A204.1 (cell line): ENCODE measurements around the gene PAM.
"Not testable (repeated sequence)": the region's sequence is repeated elsewhere in the genome, so short reads cannot be mapped to it uniquely, and the experiment has no call there.

Source experiments
- FAIRE-seq: peaks from 2 replicates; lab custom pipeline; 2012; peaks lifted over from hg19 to GRCh38; lab: Jason Lieb, UNC

PAM gene

DNA sequence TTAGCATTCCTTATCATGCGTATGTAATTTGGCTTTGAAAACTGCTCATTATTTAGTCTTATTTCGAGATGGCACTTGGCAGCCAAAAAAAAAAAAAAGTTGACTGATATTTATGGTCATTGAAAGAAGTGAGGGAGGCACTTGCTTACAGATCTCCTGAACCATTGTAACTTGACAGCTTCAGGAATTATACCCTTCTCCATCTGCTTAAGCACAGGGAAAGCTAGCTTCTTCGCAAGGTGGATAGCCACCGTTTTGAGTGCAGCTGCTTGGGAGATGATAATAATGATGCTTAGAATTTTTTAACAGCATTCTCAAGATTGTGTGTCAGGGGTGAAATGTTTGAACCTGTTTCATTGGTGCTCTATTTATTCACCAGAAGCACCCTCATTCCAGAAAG lies 248.8 kb downstream of the PAM start:
- no peak for FAIRE-seq

DNA sequence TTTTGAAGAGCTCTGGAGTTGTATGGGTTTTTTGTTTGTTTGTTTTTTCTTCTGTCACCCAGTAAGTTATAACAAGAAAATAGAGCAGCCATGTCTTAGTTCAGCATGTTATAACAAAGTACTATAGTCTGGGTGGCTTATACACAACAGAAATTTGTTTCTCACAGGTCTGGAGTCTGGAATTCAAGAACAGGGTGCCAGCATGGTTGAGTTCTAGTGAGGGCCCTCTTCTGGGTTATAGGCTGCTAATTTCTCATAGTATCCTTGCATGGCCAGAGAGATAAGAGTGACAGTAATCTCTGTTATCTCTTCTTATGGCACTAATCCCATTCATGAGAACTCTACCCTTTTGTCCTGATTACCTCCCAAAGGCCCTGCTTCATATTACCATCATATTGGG lies 250.2 kb downstream of the PAM start:
- no peak for FAIRE-seq

DNA sequence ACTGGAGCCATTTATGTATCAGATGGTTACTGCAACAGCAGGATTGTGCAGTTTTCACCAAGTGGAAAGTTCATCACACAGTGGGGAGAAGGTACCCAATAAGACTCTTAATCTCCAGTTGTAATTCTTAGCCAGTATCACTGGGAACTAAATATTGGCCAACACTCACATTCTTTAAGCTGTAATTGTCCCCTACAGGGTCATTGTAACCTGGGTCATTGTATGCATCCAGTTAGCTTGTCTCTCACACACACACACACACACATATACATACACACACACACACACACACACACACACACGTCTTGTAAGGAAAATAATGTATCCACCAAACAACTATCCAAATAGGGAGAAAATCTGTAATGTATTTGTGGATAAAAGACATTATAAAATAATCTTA lies 251.8 kb downstream of the PAM start:
- FAIRE-seq, result no peak

DNA sequence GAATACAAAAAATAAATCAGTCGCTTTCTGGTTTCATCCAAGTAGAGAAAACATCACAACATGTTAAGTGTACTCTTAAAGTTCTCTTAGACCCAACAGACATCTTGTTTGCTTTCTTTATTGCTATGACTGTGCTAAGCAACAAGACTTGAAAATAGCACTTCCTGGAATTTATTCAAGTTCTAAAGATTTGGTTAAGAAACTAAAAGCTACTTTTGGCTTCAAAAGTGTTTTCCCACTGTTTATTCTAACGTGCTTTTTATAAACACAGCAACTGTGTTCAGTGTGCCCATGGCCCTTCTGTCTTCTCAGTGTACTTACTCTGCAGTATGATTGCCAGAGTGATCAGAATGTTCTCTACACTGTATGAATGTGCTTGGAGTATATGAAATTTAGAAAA lies 255.1 kb downstream of the PAM start:
- no peak for FAIRE-seq

DNA sequence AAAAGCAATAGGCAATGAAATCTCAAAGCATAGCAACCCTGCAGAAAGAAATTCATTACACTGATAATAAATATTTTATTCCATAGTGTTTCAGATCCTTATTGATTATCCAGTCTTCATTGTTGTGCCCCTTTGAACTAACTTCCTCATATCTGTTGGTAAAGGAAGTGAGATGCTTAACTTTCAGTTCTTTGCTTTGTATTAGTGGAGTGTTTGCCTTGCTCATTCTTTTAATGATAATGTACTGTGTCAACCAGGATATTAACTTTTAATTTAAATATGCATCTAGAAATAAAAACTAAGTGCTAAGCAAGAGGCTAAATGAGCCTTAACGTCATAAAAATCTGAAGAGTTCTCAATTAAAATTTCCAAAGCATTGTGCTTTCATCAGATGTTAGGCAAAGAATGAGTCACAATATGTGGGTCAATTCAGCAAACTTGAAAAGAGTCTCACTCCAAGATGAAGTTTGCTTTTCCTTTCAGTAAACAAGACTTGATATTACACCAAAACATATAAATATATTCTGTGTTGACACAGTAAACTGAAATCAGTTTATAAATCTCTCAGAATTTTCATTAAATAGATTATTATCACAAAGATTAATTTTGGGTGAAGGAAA lies 258.9 kb downstream of the PAM start:
- no peak for FAIRE-seq

DNA sequence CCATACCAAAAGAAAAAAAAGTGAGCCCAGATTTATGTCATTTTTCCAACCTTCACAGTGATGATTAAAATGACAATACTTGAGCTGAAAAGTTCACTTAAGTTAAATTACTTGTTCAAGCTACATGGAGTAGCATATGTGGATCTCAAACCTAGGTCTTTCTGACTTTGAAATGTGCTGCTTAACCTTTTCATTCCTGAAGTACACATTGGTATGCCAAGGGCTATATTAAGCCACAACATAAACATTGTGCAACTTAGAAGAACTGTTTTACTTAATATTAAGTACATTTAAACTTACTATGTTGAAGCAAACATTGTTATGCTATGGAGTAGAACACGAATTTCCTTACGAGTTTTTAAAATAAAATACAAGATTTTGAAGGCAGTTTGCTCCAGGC lies 259.9 kb downstream of the PAM start:
- no peak for FAIRE-seq

DNA sequence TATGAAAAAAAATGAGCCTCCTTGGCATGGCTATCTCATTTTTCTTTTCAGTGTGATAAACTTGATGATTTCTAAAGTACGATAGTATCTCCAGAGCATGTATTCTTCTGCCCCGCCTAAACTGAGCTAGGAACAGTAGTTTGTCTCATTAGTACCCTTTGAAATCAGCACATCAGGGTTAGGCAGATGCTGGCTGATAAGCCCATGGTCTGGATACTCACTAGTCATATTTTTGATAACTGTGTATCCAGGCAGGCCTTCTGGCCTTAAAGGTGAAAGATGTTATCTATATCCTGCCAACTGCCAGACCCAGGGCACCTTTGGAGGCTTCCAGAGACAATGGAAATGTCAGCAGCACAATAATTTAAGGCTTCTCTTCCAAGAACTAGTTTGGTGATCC lies 261.1 kb downstream of the PAM start:
- no peak for FAIRE-seq

DNA sequence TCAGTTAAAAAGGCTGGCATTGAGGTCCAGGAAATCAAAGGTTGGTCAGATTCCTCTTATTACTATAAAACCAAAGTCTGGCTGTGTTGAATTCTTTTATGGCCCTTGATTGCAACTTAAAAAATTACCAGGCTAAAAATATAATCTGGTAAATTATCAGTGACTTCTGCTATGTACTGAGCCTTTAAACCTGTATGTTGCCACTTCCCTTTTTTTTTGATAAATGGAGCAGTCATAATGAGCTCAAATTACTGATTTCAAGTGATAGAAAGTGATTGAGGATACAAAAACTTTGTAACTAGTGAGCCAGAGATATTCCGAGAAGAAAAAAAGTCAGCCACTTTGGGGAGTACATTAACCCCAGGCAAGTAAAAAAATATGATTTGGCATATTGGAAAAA lies 264.7 kb downstream of the PAM start:
- no peak for FAIRE-seq

DNA sequence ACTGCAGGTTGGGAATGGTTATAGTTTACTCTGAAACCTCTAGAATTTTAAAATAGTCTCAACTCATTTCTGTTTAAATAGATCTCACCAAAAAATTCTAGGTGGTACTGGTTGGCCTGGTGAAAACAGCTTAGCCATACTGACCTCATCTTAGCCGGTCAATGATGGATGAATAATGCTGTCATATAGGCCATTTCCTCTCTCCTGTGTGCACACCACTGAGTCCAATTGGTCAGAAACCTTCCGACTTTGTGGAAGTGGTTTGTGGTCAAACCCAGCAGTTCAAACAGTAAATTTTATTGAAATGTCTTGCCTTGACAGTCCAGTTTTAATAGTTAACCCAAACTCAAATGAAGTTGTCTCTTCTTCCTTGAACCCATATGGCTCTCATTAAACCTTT lies 266.2 kb downstream of the PAM start:
- FAIRE-seq, result no peak

DNA sequence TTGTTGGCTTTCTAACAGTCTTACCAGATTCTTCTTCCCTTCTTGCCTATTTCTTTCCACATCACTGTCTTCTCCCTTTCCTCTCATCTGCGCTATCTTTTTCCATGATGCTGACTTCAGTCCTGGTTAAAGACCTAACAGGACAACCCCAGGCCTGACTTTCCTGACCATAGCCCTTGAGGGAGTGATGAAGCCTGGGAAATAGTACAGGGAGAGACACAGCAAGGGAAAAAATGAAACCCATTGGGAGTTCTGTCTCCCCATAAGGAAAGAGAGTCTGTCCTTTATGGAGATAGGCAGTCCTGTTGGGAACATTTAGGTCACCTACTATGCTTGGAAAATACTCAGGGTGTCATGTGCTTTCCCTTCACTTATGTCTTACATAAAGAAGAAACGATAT lies 272.2 kb downstream of the PAM start:
- no peak for FAIRE-seq

DNA sequence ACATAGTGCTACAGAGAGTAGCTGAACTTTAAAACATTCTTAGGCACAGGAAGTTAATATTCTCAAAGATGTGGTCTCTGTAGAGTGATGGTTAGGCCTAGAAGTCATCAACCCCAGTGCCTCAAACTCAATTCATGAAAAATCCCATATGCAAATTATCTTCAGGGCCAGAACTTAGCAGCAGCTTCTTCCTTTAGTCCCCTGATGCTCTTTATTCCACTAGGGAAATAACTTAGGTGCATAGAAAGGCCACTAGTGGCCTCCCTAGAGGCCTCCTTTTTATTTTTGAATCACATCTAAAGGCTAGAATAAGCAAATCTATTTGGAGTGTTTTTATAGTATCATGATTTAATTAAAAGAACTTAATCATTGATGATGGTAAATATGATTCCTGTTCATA lies 276.5 kb downstream of the PAM start:
- peak; percentile 56 for FAIRE-seq

DNA sequence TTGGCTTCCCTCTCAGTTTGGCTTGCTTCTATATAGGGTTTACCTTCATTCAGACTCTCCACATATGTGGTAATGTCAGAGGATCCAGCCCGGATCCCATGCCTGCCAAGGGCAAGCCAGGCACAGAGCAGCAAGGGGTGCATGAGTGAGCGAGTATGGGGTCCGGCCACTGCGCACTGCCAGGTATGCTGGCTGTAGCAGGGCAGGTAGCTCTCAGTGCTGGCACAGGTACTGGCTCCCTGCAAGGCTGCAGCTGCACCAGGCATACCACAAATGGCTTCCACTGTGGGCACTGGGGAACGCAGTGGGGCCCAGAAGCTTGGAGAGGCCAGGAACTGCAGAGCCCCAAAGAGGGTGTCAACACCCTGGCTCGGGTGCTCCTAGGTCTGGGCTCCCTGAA lies 278.6 kb downstream of the PAM start:
- FAIRE-seq, result no peak

DNA sequence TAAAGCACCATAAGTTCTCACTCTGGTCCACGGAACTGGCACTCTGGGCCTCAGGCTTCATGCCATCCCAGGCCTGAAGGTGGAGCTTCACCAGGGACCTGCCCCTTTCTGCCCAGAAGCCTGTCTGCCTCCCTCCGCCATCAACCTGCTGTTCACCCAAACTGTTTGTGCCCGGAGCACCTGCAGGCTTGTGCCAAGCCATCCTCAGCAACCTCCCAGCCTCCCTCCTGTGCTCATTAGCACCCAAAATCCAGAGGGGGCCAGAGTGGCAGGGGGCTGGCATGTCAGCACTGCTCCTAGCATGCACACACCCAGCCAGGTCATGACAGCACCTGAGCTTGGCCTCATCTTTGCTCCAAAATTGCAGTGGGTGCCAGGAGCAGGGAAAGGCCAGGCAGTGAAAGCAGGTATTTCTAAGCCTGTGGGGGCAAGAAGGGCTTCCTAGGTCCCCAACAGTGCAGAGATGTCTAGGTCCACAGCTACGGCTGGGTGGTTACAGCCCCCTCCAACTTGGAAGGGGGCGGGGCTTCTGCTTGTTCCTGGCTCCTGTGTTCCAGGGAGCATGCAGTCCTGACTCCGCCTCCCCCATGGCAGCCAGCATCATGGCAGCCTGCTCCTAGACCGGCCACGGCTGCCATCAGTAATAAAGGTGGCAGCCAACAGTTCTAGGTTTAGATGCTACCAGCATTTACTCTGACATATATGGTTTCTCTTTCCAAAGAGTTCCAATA lies 279.7 kb downstream of the PAM start:
- no peak for FAIRE-seq

DNA sequence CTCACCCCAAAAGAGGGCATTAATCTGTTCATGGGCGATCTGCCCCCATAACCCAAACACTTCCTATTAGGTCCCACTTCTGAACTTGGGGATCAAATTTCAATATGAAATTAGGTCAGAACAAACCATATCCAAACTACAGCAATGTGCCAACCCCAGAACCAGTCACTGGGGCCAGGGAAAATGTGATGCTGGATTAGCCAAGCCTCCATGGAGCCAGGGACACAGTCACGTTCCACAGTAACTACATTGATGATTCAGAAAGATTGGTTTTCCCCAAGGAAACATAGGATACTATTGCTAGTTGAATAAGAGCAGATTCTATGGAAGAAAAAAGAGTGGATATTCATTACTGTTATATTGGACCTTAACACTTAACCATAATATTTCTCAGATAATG lies 280.6 kb downstream of the PAM start:
- no peak for FAIRE-seq

DNA sequence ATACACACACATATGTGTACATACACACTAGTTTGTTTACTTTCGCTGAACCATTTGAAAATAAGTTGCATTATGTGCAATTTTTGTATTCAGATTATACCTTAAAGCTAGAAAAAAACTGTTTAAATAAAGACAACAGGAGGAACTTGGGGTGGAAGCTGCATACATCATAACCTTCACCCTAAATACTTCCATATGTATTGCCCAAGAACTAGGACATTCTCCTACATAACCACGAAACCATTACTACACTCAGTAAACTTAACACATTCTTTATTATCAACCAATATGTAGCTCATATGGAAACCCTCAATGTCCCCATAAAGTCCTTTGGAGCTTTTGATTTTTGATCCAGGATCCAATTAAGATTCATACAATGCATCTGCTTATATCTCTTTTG lies 281.5 kb downstream of the PAM start:
- FAIRE-seq, result no peak

DNA sequence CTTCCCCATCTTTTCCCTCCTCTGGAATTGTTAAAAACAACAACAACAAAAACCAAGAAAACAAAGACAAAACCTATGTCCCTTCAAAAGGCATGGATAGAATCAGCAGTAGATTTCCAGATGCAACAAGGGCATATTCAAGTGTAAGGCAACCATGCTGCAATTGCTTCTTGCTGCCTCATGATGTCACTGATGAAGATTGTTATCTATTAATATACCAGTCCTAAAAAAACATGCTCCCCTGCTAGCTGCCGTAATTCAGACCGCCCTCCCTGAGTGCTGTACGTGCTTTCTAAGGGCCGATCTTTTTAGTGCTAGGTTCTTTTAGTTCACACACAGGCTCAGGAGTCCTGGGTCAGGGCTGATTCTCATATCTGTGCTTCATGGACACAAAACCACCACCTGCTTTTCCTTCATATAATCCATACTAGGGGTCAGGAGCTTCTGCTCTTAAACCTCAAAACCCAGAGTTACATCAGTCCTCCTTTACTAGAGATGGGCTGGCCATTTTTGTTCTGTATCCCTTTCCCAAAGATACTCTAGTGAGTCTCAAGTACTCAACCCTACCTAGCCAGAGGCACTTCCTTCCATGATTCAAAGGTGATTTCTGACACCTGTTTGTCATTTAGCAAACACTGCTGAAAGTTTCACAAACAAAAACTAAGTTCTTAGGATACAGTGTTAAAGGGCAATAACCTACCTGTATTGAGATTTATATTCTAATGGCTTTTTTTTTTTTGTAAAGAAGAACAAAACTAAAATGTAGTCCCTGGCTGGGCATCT lies 282.8 kb downstream of the PAM start:
- no peak for FAIRE-seq

DNA sequence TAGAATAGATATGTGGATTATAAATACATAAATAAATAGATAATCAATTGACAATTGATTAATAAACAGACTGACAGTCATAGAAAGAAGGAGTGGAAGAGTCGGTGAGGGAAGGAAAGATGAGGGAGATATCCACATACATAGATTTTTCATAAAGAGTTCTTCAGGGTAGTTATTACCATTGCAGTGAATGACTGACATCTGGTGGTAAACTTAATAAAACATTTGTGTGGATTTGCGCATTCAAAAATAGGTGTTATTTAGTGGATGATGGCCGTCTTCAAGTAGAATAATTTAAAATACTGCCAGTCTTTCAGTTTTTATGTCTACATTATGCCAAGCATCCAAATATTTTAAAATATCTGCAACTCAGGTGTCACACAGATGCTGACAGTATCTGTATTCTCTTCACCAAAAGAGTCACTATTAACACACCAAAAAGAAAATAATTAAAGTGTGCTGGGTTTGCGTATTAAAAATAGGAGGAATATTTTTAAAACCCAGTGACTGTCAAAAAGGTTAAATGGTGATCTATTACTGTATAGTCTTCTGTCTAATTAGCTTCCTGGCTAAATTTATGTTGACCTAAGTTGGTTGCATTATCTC lies 286.1 kb downstream of the PAM start:
- peak; percentile 96 for FAIRE-seq

DNA sequence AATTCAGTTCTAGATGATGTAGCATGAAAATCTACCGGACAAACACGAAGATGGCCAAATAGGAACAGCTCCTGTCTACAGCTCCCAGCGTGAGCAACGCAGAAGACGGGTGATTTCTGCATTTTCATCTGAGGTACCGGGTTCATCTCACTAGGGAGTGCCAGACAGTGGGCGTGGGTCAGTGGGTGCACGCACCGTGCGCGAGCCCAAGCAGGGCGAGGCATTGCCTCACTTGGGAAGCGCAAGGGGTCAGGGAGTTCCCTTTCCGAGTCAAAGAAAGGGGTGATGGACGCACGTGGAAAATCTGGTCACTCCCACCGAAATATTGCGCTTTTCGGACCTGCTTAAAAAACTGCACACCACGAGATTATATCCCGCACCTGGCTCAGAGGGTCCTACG lies 291.6 kb downstream of the PAM start:
- FAIRE-seq, result not testable (repeated sequence)

DNA sequence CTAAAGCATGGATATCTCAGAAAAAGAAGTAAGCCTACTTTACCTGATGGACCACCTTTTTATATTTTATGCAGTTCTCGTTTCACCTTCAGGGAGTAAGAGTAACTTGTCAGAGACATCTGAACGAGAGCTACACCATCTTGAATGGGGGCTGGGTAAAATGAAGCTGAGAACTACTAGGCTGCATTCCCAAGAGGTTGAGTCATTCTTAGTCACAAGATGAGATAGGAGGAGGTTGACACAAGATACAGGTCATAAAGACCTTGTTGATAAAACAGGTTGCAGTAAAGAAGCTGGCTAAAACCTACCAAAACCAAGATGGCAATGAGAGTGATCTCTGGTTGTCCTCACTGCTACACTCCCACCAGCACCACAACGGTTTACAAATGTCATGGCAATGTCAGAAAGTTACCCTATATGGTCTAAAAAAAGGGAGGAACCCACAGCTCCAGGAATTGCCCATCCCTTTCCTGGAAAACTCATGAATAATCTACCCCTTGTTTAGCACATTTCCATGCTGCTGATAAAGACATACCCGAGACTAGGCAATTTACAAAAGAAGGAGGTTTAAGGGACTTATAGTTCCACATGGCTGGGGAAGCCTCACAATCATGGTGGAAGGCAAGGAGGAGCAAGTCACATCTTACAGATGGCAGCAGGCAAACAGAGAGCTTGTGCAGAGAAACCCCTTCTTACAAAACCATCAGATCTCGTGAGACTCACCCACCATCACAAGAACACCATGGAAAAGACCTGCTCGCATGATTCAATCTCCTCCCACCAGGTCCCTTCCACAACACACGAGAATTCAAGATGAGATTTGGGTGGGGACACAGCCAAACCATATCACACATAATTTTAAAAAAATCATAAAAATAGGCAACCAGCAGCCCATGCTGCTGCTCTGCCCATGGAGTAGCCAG lies 302.4 kb downstream of the PAM start:
- FAIRE-seq, result no peak

DNA sequence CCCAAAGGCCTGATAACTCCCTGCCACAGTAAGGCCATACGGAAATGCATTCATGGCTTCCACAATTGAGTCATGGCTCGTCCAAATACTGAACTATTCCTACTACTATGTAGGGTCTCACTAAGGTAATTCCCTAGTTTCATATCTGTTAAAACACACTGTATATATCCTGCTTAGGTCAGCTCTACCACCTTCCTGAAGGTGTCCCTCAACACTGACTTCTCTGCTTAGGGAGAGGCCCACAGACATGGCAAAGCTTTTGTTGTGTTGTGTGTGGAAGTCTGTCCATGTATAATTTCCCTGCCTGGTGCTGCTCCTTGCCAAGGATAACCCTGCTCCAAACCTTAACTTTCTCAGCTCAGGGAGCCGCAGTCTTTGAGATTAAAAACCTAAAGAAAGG lies 304.4 kb downstream of the PAM start:
- no peak for FAIRE-seq

DNA sequence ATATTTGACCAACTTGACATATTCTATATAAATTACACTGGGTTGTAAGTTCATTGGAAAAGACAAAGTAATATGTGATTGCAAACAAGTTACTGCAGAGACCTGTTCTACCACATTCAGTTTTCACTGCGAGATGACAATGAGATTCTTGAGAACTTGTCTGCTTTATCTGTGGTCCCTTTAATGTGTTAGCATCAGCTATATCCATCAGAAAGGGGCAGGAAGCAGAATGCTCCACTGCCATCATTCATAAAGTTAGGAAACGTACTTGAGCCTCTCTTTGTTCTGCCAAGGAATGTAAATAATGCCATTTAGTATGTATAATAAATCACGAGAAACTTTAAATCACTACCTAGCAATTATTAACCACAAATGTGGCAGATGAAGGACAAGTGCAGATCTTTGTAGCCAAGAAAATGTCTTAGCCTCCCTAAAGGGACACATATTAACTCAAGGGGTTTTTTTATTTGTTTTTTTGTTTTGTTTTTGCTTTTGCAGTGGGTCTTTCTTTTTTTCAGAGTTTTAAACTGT lies 305.4 kb downstream of the PAM start:
- no peak for FAIRE-seq

DNA sequence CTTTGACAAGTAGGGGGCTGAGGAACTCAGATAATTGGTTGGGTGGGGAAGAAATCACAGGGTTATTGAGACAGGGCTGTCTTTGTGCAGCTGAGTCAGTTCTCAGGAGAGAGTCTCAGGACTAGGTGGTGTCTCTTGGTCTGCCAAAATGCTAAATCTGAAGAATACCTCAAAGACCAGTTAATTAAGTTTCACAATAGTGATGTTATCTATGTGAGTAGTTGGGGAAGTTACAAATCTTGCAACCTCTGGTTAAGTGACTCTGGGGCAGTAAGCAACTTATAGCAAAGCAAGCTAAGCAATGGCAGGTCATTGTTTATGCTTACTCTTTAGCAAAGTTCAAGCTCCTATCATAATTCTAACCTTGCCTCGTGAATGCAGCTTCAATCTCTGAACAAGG lies 311.2 kb downstream of the PAM start:
- no peak for FAIRE-seq
